Activated CD8-positive, alpha-beta memory T cell treated with anti-CD3 and anti-CD28 coated beads for 1 hour (primary cell): Measurements from ENCODE around the gene KPTN.

Experiments
- DNase-seq, 2 donors: peaks; one replicate each; pipeline ENCODE4 v3.0.0-alpha.2; 2020; ENCODE audit warnings: low read depth in 1 of 2; ENCODE audit errors: extremely low read depth in 1 of 2

KPTN gene

DNA sequence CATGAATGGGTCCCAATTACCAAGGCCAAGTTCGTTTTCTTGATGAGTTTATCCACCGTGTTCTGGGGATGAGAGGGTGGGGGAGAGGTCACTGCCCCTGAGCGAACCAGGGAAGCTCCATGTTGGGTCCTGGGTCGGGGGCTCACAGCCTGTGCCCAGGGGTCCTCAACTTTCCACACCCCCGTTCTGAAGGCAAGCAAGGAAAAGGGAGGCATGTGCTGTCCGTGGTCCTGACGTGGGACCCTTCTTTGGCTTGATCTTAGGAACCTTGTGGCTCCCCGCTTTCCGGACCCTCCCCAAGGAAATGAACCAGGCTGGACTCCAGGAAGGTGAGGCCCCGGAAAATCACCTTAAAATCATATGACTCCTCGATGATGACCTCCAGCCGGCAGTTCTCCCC, 46.5 kb downstream of the KPTN start:
- no peak for DNase-seq

DNA sequence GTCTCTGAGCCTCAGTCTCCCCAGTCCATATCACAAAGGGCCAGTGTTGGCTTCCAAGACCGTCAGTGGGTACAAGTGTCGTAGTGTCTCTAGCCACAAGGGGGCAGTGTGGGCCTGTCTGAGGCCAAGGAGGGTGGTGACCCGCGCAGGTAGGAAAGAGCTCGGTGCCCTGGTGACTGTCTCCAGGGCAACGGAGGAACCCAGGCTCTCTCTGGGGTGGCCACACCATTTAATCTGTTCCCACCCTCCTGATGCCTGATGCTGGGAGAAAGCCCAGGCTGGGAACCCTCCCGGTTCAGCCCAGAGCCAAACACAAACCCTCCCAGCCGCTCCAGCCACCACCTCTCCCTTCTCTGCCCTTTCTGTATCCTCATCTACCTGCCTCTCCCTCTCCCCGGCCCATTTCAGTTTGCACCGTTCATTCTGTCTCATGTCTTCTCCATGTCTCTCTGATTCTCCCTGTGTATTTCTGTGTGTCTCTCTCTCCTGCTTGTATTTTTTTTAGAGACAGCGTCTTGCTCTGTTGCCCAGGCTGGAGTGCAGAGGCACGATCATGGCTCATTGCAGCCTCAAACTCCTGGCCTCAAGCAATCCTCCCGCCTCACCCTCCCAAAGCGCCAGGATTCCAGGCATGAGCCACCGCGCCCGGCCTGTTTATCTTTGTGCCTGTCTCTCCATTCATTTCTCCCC, 47.2 kb downstream of the KPTN start:
- DNase-seq: peak; percentile 68 to 79

DNA sequence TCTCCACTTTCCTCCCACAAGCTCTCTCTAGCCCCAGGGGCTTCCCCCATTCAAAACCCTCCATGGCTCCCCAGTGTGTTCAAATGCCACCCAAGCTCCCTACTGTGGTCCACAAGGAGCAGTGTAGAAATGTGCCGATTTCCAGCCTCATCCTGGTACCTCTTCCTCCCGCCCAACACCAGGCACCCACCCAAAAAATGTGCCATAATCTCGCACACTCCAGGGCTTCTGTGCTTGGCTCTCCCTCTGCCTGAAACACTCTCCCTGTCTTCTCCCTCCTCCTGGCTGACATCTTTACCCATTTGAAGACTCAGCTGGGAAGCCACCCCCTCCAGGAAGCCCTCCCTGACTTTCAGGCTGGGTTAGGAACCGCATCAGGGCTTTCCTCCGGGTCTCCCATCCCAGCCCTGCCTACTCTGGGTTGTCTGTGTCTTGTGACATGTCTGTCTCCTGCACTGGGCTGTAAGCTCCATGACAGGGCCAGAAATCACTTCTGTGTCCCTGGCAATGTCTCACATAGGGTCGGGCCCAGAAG, 48.1 kb downstream of the KPTN start:
- DNase-seq: no peak

- no peak for DNase-seq
Observed at GRCh38 chr19:47435196-47435595, 48.8 kb downstream of the KPTN start.

GRCh38 chr19:47434088-47434487, 49.9 kb downstream of the KPTN start:
- no peak for DNase-seq

- no peak for DNase-seq
Observed at GRCh38 chr19:47433121-47433520, 50.9 kb downstream of the KPTN start.

GRCh38 chr19:47432499-47432898, 51.5 kb downstream of the KPTN start:
- no peak for DNase-seq

DNA sequence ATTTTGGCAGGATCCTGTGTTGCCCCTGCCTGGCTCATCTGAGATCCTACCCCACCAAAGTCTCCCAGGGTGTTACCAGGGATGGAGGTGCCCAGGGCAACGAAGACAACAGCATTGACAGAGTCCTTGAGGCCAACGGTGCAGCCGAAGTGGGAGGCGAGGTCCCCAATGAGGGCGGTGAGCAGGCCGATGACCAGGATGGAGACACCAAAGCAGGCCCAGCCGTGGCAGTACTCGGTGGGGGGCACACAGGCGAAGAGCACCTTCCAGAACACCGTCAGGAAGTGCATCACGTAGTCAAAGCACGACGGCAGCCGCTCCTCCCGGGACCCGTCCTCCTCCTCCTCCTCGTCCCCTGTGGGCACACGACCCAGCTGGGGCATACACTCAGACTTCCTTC, 51.9 kb downstream of the KPTN start:
- DNase-seq: no peak

- no peak for DNase-seq
Observed at GRCh38 chr19:47430041-47430802, 53.8 kb downstream of the KPTN start.

DNA sequence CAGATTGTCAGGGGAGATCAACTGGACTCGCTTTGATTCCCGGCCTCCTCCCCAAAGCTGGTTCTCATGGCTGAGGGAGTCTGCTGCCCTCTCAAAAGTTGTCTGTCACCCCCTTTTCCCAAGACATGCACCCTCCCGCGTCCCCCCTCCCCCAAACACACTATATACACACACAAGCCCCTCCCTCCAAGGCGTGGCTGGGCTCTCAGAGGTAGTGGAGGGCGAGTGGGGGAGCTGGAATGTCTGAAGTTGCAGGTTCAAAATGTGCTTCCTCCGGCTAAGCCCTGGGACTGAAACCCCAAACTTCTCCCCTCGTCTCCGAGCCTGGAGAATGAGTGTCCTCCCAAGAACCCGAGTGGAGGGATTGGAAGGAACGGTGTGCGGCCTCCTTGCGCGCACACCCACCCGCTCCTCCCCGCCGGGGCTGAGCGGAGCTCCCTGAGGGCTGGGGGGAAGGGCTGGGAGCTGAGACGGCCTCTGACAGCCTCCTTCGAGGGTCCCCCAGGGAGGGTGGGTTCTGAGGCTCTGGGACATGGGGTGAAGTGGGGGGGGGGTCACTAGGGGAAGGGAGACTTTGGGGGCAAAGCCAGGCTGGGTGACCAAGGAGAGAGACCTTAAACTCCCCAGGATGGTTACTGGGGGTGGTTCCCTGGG, 54.8 kb downstream of the KPTN start:
- no peak for DNase-seq

DNA sequence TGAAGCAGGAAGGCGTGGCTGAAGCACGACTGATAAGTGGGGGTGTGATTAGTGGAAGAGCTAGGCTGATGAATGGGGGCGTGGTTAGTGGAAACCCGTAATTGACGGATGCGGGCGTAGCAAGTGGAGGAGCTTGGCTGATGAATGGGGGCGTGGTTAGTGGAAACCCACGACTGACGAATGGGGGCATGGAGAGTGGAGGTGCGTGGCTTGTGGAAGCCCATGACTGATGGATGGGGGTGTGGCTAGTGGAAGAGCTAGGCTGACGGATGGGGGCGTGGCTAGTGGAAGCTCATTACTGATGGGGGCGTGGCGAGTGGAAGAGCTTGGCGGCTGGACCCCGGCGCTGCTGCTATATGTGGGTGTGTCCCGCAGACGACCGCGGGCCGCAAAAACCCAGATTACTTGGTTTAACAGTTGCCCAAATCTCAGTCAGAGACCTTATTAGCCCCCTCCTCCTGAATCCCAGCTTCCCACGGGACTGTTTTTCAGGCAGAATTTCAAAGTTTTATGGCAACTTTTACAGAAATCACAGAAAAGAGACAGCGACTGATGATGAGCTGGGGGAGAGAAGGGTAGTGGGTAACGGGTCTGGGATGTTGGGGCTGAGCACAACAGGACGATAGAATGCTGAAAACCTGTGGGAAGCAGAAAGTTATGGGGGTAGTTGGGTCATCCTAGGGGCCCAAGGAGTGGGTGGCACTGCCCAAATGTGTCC, 55.7 kb downstream of the KPTN start:
- DNase-seq: peak; percentile 60 to 63

DNA sequence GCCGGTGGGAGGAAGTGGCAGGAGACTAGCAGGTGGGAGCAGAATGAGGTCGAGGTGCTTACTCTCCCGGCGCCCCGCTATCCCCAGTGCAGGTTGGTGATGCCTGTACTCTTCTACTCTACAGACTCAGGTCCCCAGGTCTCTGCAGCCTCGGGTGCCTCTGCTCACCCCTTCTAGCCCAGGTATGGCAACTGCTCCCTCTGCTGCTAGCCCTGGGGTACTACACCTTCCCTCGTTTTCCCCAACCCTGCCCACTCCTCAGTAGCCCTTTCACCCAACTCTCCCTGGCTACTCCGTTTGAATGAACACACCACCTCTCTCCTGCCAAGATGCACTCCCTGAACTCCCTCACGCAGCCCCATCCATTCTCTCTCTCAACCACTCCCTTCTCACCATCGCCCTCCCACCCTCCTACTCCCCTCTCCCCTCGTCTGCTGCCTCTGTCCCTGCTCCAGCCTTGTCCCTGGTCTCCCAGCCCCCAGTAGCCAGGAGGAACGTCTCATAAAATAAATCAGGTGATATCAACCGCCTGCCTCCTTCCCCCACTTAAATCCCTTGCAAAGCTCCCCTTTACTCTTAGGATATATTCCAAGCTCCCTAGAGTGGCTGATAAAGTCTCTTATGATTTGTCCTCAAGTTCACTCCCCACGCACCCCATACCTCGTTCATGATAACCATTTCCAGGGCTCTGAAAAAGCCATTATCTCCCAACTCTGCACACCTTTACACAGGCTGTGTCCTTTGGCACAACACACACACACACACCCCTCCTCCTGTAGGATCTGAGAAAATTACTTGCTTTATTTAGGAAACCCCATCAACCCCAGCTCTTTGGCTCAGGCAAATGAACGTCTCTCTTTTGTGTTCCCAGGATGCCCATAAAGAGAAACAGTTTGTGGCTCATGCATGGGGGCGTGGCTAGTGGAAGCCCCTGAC, 56.5 kb downstream of the KPTN start:
- peak in 1 of 2 donors; percentile 43 for DNase-seq
